ENCODE data around the gene GPR180. TPM values are rescaled to one million over a fixed set of nuclear protein-coding genes. Genes with fewer than 3 reads are reported as not detected.

The GPR180 gene
- total and polyA plus RNA-seq, 2 experiments from 2014 or later: 6.3 to 7.7 TPM

GRCh38 chr13:94672400-94672799 is 70.7 kb downstream of the GPR180 start:
- Histone ChIP-seq H3K36me3 (ENCODE audit: low read depth) (no peaks in the 10 kb centered on the region), H3K27me3 (replicated peaks; ENCODE audit: insufficient read depth) (peaks cover 6% of the 10 kb centered on the region), H3K4me1 (ENCODE audit: insufficient read depth) (no peaks in the 10 kb centered on the region), H3K9me3 (ENCODE audit: low read depth) (no peaks in the 10 kb centered on the region), H2AFZ (no peak overlapping the region), H3K9me2 (ENCODE audit: insufficient read depth) (no peaks in the 10 kb centered on the region), H3K4me2 (ENCODE audit: unreplicated experiment) (no peak overlapping the region), H3K9ac (no peak overlapping the region), H3K79me2 (ENCODE audit: insufficient read depth) (no peaks in the 10 kb centered on the region), H3K4me3 (no peak overlapping the region), H4K20me1 (ENCODE audit: insufficient read depth) (no peaks in the 10 kb centered on the region), H3F3A (ENCODE audit: insufficient read depth) (no peaks in the 10 kb centered on the region), H3K27ac (no peak overlapping the region)
- in situ Hi-C loops (cut with MboI): loop anchor here (25.0 kb wide), 1 partner anchor 490 kb away; no protein-coding TSS in a partner anchor
- 34 to 42% methylated on average over 2 of the region's 2 CpGs for WGBS, 2 experiments (ENCODE audit: low coverage in 1 of 2, low lambda C conversion rate in 2 of 2, missing lambda C conversion rate in 2 of 2)
- TF ChIP-seq EZH2phosphoT487 (IDR thresholded peaks at IDR 0.05; ENCODE audit: insufficient read depth, low read depth): no peak
- TF ChIP-seq EZH2 (IDR thresholded peaks at IDR 0.05; ENCODE audit: insufficient read depth, poor library complexity, severe bottlenecking): no peak
- no peak for DNase-seq

- no peak for DNase-seq
- Histone ChIP-seq H3F3A (ENCODE audit: insufficient read depth) (no peaks in the 10 kb centered on the region), H3K36me3 (ENCODE audit: low read depth) (no peaks in the 10 kb centered on the region), H3K4me2 (ENCODE audit: unreplicated experiment) (no peak overlapping the region), H3K9me2 (ENCODE audit: insufficient read depth) (no peaks in the 10 kb centered on the region), H3K79me2 (ENCODE audit: insufficient read depth) (no peaks in the 10 kb centered on the region), H3K27me3 (replicated peaks; ENCODE audit: insufficient read depth) (peaks cover 14% of the 10 kb centered on the region), H3K27ac (no peak overlapping the region), H3K4me1 (ENCODE audit: insufficient read depth) (no peaks in the 10 kb centered on the region), H3K4me3 (no peak overlapping the region), H2AFZ (no peak overlapping the region), H3K9ac (no peak overlapping the region), H3K9me3 (ENCODE audit: low read depth) (no peaks in the 10 kb centered on the region), H4K20me1 (ENCODE audit: insufficient read depth) (no peaks in the 10 kb centered on the region)
- in situ Hi-C loops (cut with MboI): loop anchor here (25.0 kb wide), 1 partner anchor 488 kb away; no protein-coding TSS in a partner anchor
- TF ChIP-seq EZH2phosphoT487 (IDR thresholded peaks at IDR 0.05; ENCODE audit: insufficient read depth, low read depth) (no peak), EZH2 (IDR thresholded peaks at IDR 0.05; ENCODE audit: insufficient read depth, poor library complexity, severe bottlenecking) (no peak)
- 38% methylated on average over 5 of the region's 5 CpGs for WGBS, 2 experiments (ENCODE audit: low coverage in 1 of 2, low lambda C conversion rate in 2 of 2, missing lambda C conversion rate in 2 of 2)
Measured at GRCh38 chr13:94673851-94674250, 72.2 kb downstream of the GPR180 start.

- in situ Hi-C loops (cut with MboI): loop anchor here (25.0 kb wide), 2 partner anchors 488 to 738 kb away; no protein-coding TSS in a partner anchor
- WGBS, 2 experiments (ENCODE audit: low coverage in 1 of 2, low lambda C conversion rate in 2 of 2, missing lambda C conversion rate in 2 of 2): 13 to 17% methylated on average over 5 of the region's 5 CpGs
Measured at GRCh38 chr13:94674609-94675348, 73.1 kb downstream of the GPR180 start.

GRCh38 chr13:94677799-94678198 is 76.1 kb downstream of the GPR180 start:
- H3K4me1 ChIP-seq (ENCODE audit: insufficient read depth): no peaks in the 10 kb centered on the region
- H3K9ac ChIP-seq: no peak overlapping the region
- no peaks in the 10 kb centered on the region for H3K9me3 ChIP-seq (ENCODE audit: low read depth)
- in situ Hi-C loops (cut with MboI): loop anchor here (25.0 kb wide), 1 partner anchor 735 kb away; no protein-coding TSS in a partner anchor
- TF ChIP-seq EZH2 (IDR thresholded peaks at IDR 0.05; ENCODE audit: insufficient read depth, poor library complexity, severe bottlenecking) (no peak), EZH2phosphoT487 (IDR thresholded peaks at IDR 0.05; ENCODE audit: insufficient read depth, low read depth) (no peak)
- H3K4me3 ChIP-seq: no peak overlapping the region
- H3K4me2 ChIP-seq (ENCODE audit: unreplicated experiment): no peak overlapping the region
- H3K79me2 ChIP-seq (ENCODE audit: insufficient read depth): no peaks in the 10 kb centered on the region
- no peaks in the 10 kb centered on the region for H3K36me3 ChIP-seq (ENCODE audit: low read depth)
- DNase-seq: no peak
- no peaks in the 10 kb centered on the region for H3K9me2 ChIP-seq (ENCODE audit: insufficient read depth)
- H4K20me1 ChIP-seq (ENCODE audit: insufficient read depth): no peaks in the 10 kb centered on the region
- H3K27ac ChIP-seq: no peak overlapping the region
- 63 to 72% methylated on average over 2 of the region's 2 CpGs for WGBS, 2 experiments (ENCODE audit: low coverage in 1 of 2, low lambda C conversion rate in 2 of 2, missing lambda C conversion rate in 2 of 2)
- peaks cover 34% of the 10 kb centered on the region for H3K27me3 ChIP-seq (replicated peaks; ENCODE audit: insufficient read depth)
- no peaks in the 10 kb centered on the region for H3F3A ChIP-seq (ENCODE audit: insufficient read depth)
- H2AFZ ChIP-seq: no peak overlapping the region

More at GRCh38 chr13:94674609-94675348, 73.1 kb downstream of the GPR180 start:
- H3K9me3 ChIP-seq (ENCODE audit: low read depth): no peaks in the 10 kb centered on the region
- no peak overlapping the region for H2AFZ ChIP-seq
- peaks cover 23% of the 10 kb centered on the region for H3K27me3 ChIP-seq (replicated peaks; ENCODE audit: insufficient read depth)
- H3K36me3 ChIP-seq (ENCODE audit: low read depth): no peaks in the 10 kb centered on the region
- no peaks in the 10 kb centered on the region for H3K9me2 ChIP-seq (ENCODE audit: insufficient read depth)
- no peaks in the 10 kb centered on the region for H3K4me1 ChIP-seq (ENCODE audit: insufficient read depth)
- no peak overlapping the region for H3K27ac ChIP-seq
- H3K4me2 ChIP-seq (ENCODE audit: unreplicated experiment): no peak overlapping the region
- H3K4me3 ChIP-seq: no peak overlapping the region
- no peak for TF ChIP-seq EZH2phosphoT487 (IDR thresholded peaks at IDR 0.05; ENCODE audit: insufficient read depth, low read depth)
- DNase-seq: peak; percentile 51
- no peak overlapping the region for H3K9ac ChIP-seq
- H3F3A ChIP-seq (ENCODE audit: insufficient read depth): no peaks in the 10 kb centered on the region
- no peaks in the 10 kb centered on the region for H3K79me2 ChIP-seq (ENCODE audit: insufficient read depth)
- no peaks in the 10 kb centered on the region for H4K20me1 ChIP-seq (ENCODE audit: insufficient read depth)

Data from GM23248 (cell line).